RCC 7860 (cell line): ENCODE results near the gene GALT.

ENCODE experiments used
- DNase-seq: peaks from one replicate; pipeline ENCODE4 v3.0.0-alpha.2; 2015; ENCODE audit warnings: low spot score
- FAIRE-seq: peaks from 2 replicates; lab custom pipeline; 2012; peaks lifted over from hg19 to GRCh38; lab: Jason Lieb, UNC

The GALT gene

GRCh38 chr9:34651321-34651720 is 4.8 kb downstream of the GALT start:
- no peak for FAIRE-seq
- DNase-seq: peak; percentile 23

DNA sequence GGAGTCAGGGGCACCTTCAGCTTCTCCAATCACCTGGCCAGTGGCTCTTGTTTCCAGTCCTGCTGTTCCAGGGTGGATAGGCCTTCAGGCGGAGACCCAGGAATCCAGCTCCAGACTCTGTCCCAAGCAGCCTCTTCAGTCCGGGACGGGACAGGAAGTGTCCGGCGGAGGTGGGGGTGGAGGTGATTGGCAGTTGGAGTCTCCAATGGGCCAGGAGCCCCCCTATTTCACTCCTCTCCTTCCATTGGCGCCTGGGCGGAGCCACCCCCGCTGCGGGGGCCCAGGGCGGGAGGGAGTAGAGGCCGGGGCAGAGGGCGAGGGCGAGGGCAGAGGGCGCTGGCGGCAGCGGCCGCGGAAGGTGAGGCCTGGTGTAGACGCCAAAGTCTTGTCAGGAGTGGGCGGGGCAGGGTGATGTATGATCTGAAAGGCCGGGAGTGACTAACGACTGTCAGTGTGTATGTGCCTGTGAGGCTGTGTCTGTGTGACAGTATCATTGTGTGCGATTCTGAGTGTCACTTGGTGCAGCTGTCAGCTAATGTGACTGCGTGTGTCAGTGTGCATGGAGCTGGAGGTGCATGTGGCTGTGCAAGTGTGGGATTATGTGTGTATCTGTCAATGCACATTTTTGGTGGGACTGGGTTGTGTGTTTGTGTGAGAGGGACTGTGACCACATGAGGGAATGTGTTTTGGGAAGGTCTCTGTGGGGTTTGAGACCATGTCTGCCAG is 5.6 kb downstream of the GALT start, which contains the start of gene IL11RA:
IL11RA (plus strand) TSS at position 310 of the 726 bp plus-strand sequence. CDS start 3,033 bp downstream, outside the sequence.
- no peak for FAIRE-seq

GRCh38 chr9:34652602-34653000 is 6.1 kb downstream of the GALT start:
- FAIRE-seq (no peak), DNase-seq (no peak)

More for the DNA sequence above, 5.6 kb downstream of the GALT start, which contains the start of gene IL11RA:
- peak; percentile 71 for DNase-seq

DNA sequence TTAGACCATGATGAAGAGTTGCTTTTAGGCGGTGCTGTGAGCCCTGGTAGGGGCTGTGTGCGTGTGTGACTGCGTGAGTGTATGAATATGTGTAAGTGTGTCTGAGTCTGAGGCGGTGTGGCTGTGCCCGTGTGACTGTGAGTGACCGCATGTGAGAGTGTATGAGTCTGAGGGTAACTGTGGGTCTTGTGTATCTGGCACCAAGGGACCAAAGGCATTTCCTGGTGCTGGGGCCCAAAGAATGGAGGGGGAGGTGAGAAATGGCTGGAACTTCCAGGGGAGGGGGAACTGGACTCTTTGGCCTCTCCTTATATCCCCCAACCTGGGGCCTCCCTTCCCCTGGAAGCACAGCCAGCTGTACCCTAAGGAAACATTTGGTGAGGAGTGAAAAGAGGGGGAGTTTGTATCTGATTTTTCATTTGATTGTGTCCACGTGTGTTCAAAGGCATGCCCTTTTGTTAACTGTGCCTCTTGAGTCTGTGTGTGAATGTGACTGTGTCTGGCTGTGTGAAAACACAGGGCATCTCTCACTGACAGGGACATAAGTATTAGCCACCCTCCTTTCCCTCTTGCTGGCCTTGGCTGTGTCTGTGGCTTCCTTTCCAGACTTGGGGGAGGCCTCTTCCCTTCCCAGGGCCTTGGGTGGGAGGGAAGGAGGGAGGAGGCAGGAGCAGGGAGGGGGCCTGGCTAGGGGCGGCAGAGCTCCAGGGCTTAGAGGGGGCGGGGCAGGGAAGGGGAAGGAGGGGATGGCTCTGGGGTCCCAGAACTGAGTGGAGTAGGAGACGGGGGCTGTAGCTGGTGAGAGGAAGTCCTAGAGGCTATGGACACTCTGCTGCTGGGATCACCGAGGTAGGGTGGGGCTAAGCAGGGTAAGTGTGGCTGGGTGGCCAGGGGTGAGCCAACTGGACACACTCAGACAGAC is 6.9 kb downstream of the GALT start:
- no peak for DNase-seq
- no peak for FAIRE-seq

- FAIRE-seq (no peak), DNase-seq (no peak)
These were observed 8.0 kb downstream of the GALT start for GRCh38 chr9:34654323-34655051.

DNA sequence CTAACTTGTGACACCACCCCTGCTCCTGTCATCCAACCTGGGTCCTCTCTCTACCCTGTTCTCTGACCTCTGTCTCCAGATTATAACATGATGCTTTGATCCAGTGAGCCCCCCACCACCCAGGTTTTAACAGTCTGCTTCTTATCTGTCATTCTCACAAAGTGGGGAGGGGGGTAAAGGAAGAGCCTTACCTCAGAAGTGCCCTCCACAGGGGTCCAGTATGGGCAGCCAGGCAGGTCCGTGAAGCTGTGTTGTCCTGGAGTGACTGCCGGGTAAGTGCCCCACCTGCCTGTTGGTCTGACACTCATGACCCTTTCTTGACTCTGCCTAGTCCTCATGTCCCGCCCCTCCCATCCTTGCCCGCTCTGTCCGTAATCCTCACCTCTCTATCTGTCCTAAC is 8.9 kb downstream of the GALT start:
- no peak for FAIRE-seq
- no peak for DNase-seq

GRCh38 chr9:34656992-34657391 is 10.5 kb downstream of the GALT start:
- DNase-seq: no peak
- FAIRE-seq: no peak

- FAIRE-seq: no peak
- DNase-seq: no peak
These were observed 12.0 kb downstream of the GALT start for GRCh38 chr9:34658461-34658860.

DNA sequence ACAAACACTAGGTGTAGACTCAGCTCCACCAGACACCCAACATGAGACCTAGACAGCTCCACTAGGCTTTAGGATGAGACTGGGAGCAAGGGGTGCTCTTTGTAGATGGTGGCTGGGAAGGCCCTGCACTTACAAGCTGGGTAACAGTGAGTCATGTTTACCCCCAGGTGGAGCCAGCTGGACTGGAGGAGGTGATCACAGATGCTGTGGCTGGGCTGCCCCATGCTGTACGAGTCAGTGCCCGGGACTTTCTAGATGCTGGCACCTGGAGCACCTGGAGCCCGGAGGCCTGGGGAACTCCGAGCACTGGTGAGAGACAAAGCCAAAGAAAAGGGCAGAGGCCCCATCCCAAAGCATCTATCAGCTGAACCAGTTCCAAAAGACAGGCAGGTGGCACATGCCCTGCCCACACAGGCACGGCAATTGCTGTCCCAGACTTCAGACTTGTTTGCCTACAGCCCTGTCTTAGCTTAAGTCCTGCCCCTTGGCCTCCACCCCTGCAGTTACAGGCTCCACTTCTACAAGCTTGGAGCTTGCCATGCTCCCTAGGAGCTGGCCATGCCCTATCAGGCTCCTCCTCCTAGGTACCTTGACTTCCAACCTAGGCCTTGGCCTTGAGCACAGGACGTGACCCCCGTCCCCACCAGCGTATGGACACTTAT is 13.2 kb downstream of the GALT start:
- DNase-seq (no peak), FAIRE-seq (no peak)

DNA sequence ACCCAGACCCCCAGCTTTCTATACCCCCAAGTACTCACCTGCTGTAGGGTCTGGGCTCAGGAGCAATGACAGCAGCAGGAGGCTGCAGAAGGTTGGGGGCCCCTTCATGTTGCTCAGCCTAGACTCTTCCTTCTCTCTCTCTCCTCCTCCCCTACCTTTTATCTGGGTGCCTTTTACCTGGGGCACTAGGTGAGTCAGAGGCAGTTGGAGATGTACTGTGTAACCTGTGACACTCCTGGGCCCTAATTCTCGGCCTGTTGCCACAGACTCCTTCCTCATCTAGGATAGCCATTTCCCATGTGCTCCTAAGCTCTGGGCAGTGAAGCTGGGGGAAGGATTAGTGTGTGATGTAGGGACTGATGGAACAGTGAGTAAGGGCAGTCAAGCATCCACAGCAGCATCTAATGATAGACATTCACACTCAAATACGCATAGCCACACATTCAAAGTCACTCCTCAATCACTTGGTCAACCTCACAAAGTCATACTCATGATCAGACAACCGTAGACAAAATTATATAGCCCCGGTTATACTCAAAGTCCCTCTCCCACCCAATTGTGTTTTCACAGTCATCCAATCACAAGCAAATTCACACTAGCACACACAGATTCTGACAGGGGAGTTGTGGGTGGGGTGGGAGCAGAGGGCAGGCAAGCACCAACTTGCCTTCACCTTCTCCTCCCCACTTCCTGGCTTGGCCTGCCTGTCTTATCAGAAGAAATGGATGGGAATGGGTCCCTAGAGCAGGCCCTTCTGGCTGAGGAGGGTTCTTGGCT is 16.2 kb downstream of the GALT start, which contains the start of gene CCL27:
CCL27 (minus strand) TSS at position 132 of the 777 bp plus-strand sequence; CDS start at position 108, 24 bp downstream.
- no peak for FAIRE-seq

DNA sequence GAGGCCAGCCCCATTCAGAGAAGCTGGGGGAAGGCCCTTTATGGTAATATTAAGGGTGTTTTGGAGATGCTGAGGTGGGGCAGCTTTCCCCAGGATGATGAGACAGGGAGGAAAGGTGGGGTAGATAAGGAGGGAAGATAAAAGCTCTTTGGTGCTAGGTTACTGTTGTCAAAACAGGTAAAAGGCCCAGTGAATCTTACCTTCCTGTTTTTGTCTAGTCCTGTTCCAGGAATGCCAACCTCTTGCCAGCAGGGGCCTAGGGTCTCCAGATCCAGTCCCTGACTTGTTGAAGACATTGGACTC is 16.8 kb downstream of the GALT start:
- no peak for FAIRE-seq
- no peak for DNase-seq

More for the DNA sequence above, 16.2 kb downstream of the GALT start, which contains the start of gene CCL27:
- DNase-seq: no peak

- FAIRE-seq (no peak), DNase-seq (peak; percentile 40)
These were observed 18.0 kb downstream of the GALT start for GRCh38 chr9:34664281-34665066.

DNA sequence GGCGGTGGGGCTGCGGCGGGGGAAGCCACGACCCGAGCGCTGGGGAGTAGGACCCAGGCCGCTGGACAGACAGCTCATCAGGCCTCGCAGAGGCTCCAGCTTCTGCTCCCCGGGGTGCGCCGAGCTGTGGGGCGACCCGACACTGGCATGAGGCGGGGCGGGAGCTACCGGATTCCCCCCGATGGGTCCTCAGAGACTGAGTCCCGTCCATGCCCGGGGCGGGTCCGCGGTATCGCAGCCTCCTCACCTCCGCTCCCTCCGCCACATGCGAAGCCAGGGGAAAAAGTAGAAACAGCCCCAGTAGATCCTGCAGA is 18.5 kb downstream of the GALT start:
- DNase-seq: no peak
- FAIRE-seq: no peak

DNA sequence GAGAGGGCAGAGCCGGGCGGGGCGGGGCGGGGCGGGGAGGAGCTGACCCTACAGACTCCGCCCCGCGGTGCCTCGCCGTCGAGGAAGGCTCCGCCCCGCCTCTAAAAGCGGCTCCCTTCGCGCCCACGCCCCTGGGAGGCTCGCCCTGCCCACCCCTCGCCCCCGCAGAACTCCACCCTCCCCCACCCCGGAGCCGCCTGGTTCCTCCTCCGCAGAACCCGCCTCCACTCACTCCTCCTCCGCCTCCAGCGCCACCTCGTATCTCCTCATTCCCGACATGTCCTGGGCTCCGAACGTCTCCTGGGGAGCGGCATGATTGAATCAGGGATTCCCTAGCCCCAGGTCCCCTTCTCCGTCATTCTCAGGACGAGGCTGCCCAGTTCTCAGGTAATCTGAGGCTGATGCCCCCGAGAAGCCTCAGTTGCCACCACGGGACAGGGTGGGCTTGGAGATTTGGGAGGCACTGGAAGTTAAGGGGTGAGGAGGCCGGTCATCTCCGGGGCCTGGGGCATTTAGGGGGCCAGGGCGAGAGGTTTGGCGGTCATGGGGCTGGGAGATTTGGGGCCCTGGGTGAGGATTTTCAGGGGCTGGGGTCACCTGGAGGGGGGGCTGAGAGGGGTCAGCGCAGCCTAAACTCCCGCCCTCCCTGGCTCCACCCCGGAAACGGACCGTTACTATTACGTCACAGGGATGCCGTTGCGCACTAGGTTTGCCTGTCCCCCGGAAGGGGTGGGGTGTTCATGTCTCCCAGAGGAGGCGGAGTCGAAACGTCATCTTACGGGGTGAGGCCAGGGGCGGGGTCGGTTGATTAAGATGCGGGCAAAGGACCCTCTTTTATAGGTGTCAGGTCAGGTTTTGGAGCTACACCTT is 19.1 kb downstream of the GALT start:
- DNase-seq (peak; percentile 75), FAIRE-seq (no peak)

DNA sequence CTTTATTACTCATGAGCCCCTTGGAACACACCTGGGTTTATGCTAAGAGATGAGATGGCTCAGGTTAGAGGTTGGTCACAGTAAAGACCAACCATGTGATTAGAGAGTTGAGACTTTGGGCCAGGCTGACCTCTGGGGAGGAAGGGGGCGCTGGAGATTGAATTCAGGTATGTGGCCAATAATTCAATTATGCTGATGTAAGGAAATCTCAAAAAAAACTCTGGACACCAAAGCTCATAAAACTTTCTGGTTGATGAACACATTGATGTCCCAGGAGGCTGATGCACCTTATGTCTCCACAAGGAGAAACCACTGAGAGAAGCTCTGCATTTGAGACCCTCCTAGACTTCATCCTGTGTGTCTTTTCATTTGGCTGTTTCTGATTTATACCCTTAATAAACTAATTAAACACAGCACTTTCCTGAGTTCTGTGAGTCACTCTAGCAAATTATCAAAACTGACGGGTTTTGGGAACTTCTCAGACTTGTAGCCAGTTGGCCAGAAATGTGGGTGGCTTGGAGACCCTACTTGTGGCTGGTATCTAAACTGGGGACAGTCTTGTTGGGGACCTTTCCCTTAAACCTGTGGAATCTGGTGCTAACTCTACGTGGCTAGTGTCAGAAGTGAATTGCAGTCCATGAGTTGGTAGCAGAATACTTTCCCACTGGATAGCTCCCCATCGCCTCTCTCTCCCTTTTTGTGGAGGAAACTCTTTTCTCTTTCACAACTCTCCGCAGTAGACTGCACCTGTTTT is 23.5 kb downstream of the GALT start:
- no peak for DNase-seq
- FAIRE-seq: no peak

DNA sequence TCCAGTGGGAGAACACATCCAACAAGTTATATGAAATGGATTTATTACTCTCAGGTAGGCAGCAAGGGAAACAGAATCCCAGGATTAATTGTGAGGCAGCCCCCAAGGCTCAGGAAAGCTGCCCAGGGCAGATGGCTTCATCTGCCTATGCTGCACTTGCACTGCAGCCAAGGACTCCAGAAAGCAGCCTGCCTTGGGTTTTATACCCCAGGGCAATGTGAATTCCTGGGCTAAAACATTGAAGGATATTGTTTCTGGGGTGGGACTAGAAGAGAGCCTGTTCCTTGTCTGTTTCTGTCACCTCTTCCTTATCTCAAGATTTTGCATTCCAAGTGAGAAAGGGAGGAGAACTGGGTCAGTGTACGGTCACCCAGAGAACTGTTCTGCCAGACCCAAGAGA is 24.8 kb downstream of the GALT start:
- no peak for DNase-seq
- no peak for FAIRE-seq

GRCh38 chr9:34674440-34674839 is 28.0 kb downstream of the GALT start:
- no peak for DNase-seq
- FAIRE-seq: no peak
